Spleen (tissue), 11 donors: ENCODE results near the gene PARD6A. TPM values are rescaled to one million over a fixed set of nuclear protein-coding genes. Genes with fewer than 3 reads are reported as not detected.

Source experiments
- DNase-seq: peaks from one replicate; pipeline ENCODE4 v3.0.0-alpha.2; 2020
- H3K27ac ChIP-seq, 8 donors: fragments of 200-600 bp; sonication (generic) in 7 of 8; 1 replicate in 4 of 8; 2 replicates in 4 of 8; pipeline versions ENCODE4 v1.5.0 to v1.8.0; 2016 to 2021; ENCODE audit warnings: inconsistent platforms in 4 of 8, mild to moderate bottlenecking in 4 of 8, moderate library complexity in 1 of 8
- H3K27me3 ChIP-seq, 7 donors: fragments of 200-600 bp; sonication (generic) in 6 of 7; replicated peaks in 1 of 7; 1 replicate in 4 of 7; 2 replicates in 3 of 7; pipeline versions ENCODE4 v1.5.0 to v1.8.0; 2016 to 2021; ENCODE audit warnings: inconsistent platforms in 3 of 7, mild to moderate bottlenecking in 1 of 7
- H3K36me3 ChIP-seq, 6 donors: fragments of 200-600 bp; sonication (generic) in 5 of 6; 1 replicate in 4 of 6; 2 replicates in 2 of 6; pipeline versions ENCODE4 v1.5.0 to v1.8.0; 2016 to 2021; ENCODE audit warnings: inconsistent platforms in 2 of 6
- H3K4me1 ChIP-seq, 6 donors: fragments of 200-600 bp; sonication (generic) in 5 of 6; 1 replicate in 3 of 6; 2 replicates in 3 of 6; pipeline versions ENCODE4 v1.5.0 to v1.8.0; 2016 to 2021; ENCODE audit warnings: inconsistent platforms in 3 of 6
- H3K4me3 ChIP-seq, 8 donors: fragments of 200-600 bp; sonication (generic) in 7 of 8; 1 replicate in 4 of 8; 2 replicates in 4 of 8; pipeline versions ENCODE4 v1.5.0 to v1.8.0; 2016 to 2021; ENCODE audit warnings: inconsistent platforms in 4 of 8, mild to moderate bottlenecking in 4 of 8, moderate library complexity in 2 of 8
- H3K9me3 ChIP-seq, 8 donors: fragments of 200-600 bp; sonication (generic) in 7 of 8; 1 replicate in 4 of 8; 2 replicates in 4 of 8; pipeline versions ENCODE4 v1.5.0 to v1.8.0; 2016 to 2021; ENCODE audit warnings: inconsistent platforms in 4 of 8
- POLR2A ChIP-seq, 3 donors: fragments of 450-650 bp; IDR thresholded peaks; one replicate each; pipeline ENCODE4 v1.5.1; 2017; ENCODE audit warnings: antibody characterized with exemption in 3 of 3, mild to moderate bottlenecking in 1 of 3
- POLR2AphosphoS5 ChIP-seq, 3 donors: sonication (generic); formaldehyde crosslinking; IDR thresholded peaks; one replicate each; pipeline ENCODE4 v1.5.1; 2017; ENCODE audit warnings: antibody characterized with exemption in 3 of 3
- WGBS, 5 donors: extraction: QIAGEN DNeasy Blood & Tissue Kit in 3 of 5; methylation state at CpG; one replicate each; pipeline versions ENCODE4 v1.1.5 to v1.1.7; 2013 to 2018; 5-methylcytosine and 5-hydroxymethylcytosine counted together
- intact Hi-C: fragments of 100-400 bp; cut with DNase I; formaldehyde crosslinking; loops from one replicate; pipeline ENCODE4 v1.15.0; 2023; ENCODE audit warnings: low total_unique reads
- polyA plus RNA-seq, 3 donors: library from polyadenylated mRNA; stranded (reverse); fragments of 200-250 nt; gene quantifications; one replicate each; pipeline ENCODE4 v1.2.1, GENCODE V29; 2013
- total RNA-seq, 7 donors: library from RNA; depleted of rRNA in 3 of 7; stranded (reverse); fragments of >200 nt in 3 of 7; fragmentation: NEBNext Ultra II Directional in 4 of 7; extraction: Animal tissue kit (Norgen Biotek cat#: 25700) in 4 of 7; gene quantifications; one replicate each; pipeline versions ENCODE4 v1.1.0 to v1.2.1, GENCODE V29; 2016 to 2021
- TF ChIP-seq, protein P1 (sequence below), 11 experiments: fragments of 200-600 bp in 7 of 11; fragments of 450-650 bp in 4 of 11; sonication (generic) in 4 of 11; IDR thresholded peaks in 8 of 11; conservative IDR thresholded peaks in 3 of 11; 1 replicate in 7 of 11; 2 replicates in 4 of 11; pipeline versions ENCODE4 v1.4.0 to v1.8.0; 2016 to 2021; ENCODE audit warnings: antibody characterized with exemption in 11 of 11, inconsistent platforms in 4 of 11, mild to moderate bottlenecking in 1 of 11
- donor health status: healthy with polysubstance abuse.
- donor health status: DM: no; HTN: no; CAD: no; lungs with moderate emphysema.
- donor health status: DM: no; HTN: no; CAD: no.
- donor health status: Bipolar disorder and iron deficiency.
- donor health status: healthy.
- donor health status: DM: no; HTN: no; CAD: no.
- donor health status: DM: yes; HTN: yes; CAD: no.

The PARD6A gene
- total and polyA plus RNA-seq, 10 donors: 3.3 to 13.8 (median 6.7) TPM

DNA sequence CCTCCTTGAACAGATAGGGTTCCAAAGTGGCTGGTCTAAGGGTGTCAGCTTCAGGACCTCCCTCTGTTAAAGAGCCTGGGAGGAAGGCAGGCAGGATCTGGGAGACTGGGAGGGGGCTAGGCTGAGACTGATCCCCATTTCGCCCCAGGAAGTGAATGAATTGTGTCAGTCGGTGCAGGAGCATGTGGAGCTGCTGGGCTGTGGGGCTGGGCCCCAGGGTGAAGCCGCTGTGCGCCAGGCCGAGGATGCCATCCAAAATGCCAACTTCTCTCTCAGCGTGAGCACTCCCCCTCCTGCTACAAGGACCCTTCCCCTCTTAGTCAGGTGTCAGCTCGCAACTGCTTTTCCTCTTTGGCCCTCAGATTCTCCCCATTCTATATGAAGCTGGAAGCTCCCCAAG, 9.7 kb upstream of the PARD6A start:
- no peaks in the 10 kb centered on the region for H3K9me3 ChIP-seq
- peaks cover 0 to 96% (median 50%) of the 10 kb centered on the region in 6 donors for H3K36me3 ChIP-seq
- peaks cover 0 to 49% (median 7%) of the 10 kb centered on the region in 6 donors for H3K4me1 ChIP-seq
- H3K4me3 ChIP-seq: no peak overlapping the region
- no peak for DNase-seq
- peaks cover 0 to 87% (median 15%) of the 10 kb centered on the region in 7 donors for H3K27me3 ChIP-seq
- no peak overlapping the region for H3K27ac ChIP-seq
- intact Hi-C loops: no loop called here
- WGBS, 5 donors: 84 to 95% (median 89%) methylated on average over 4 to 7 of the region's 7 CpGs
- TF ChIP-seq POLR2A (IDR thresholded peaks at IDR 0.05): no peak
- TF ChIP-seq POLR2AphosphoS5 (IDR thresholded peaks at IDR 0.05): no peak
- TF ChIP-seq, protein P1, sequence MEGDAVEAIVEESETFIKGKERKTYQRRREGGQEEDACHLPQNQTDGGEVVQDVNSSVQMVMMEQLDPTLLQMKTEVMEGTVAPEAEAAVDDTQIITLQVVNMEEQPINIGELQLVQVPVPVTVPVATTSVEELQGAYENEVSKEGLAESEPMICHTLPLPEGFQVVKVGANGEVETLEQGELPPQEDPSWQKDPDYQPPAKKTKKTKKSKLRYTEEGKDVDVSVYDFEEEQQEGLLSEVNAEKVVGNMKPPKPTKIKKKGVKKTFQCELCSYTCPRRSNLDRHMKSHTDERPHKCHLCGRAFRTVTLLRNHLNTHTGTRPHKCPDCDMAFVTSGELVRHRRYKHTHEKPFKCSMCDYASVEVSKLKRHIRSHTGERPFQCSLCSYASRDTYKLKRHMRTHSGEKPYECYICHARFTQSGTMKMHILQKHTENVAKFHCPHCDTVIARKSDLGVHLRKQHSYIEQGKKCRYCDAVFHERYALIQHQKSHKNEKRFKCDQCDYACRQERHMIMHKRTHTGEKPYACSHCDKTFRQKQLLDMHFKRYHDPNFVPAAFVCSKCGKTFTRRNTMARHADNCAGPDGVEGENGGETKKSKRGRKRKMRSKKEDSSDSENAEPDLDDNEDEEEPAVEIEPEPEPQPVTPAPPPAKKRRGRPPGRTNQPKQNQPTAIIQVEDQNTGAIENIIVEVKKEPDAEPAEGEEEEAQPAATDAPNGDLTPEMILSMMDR (IDR thresholded peaks at IDR 0.05 in 8 of 11, conservative IDR thresholded peaks at IDR 0.05 in 3 of 11): no peak

- Histone ChIP-seq H3K27me3 (peaks cover 0 to 82% (median 11%) of the 10 kb centered on the region in 7 donors), H3K4me1 (peaks cover 0 to 40% (median 2%) of the 10 kb centered on the region in 6 donors), H3K9me3 (no peaks in the 10 kb centered on the region), H3K4me3 (no peak overlapping the region), H3K36me3 (peaks cover 0 to 96% (median 53%) of the 10 kb centered on the region in 6 donors), H3K27ac (no peak overlapping the region)
- intact Hi-C loops: no loop called here
- no peak for TF ChIP-seq POLR2A (IDR thresholded peaks at IDR 0.05)
- TF ChIP-seq POLR2AphosphoS5 (IDR thresholded peaks at IDR 0.05): no peak
- TF ChIP-seq, protein P1 (IDR thresholded peaks at IDR 0.05 in 8 of 11, conservative IDR thresholded peaks at IDR 0.05 in 3 of 11): no peak
- no peak for DNase-seq
- WGBS, 5 donors: 85 to 96% (median 91%) methylated on average over 4 of the region's 4 CpGs
Observed at GRCh38 chr16:67651847-67652246, 8.9 kb upstream of the PARD6A start.

DNA sequence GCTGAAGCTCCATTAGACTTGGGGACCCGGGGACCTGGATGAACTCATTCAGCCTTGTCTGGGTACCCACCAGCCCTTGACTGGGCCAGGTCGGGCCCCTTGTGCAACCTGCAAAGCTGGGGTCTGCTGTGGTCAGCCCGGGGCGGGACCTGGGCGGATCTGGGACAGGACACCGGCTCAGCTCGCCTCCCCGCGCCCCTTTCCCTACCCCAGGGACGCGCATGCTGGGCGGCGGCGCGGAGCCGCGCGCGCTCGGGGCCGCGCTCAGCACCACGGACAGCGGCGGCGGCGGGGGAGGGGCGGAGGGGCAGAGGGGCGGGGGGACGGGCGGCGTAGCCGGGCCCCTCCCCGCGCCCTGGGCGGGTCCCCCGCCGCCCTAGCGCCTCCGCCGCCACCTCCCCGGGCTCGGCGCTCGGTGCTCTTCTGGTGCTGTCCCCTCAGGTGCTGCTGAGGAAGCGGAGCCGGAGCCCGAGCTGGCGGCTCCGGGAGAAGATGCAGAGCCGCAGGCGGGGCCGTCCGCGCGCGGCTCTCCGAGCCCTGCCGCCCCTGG, 8.1 kb upstream of the PARD6A start:
- peaks cover 0 to 38% (median 2%) of the 10 kb centered on the region in 6 donors for H3K4me1 ChIP-seq
- peak overlapping the region in 4 of 8 donors; percentile 19 to 46 (median 26) for H3K4me3 ChIP-seq
- peaks cover 0 to 96% (median 54%) of the 10 kb centered on the region in 6 donors for H3K36me3 ChIP-seq
- no peak overlapping the region for H3K27ac ChIP-seq
- H3K27me3 ChIP-seq: peaks cover 0 to 74% (median 11%) of the 10 kb centered on the region in 7 donors
- 36 to 72% (median 61%) methylated on average over 25 to 59 of the region's 59 CpGs for WGBS, 5 donors
- no peak for TF ChIP-seq POLR2A (IDR thresholded peaks at IDR 0.05)
- TF ChIP-seq, protein P1 (IDR thresholded peaks at IDR 0.05 in 8 of 11, conservative IDR thresholded peaks at IDR 0.05 in 3 of 11): no peak
- TF ChIP-seq POLR2AphosphoS5 (IDR thresholded peaks at IDR 0.05): no peak
- intact Hi-C loops: no loop called here
- no peak for DNase-seq
- no peaks in the 10 kb centered on the region for H3K9me3 ChIP-seq

- peak overlapping the region in 5 of 8 donors; percentile 13 to 46 (median 19) for H3K4me3 ChIP-seq
- 50 to 74% (median 61%) methylated on average over 49 to 68 of the region's 68 CpGs for WGBS, 5 donors
- peaks cover 0 to 68% (median 11%) of the 10 kb centered on the region in 7 donors for H3K27me3 ChIP-seq
- TF ChIP-seq POLR2AphosphoS5 (IDR thresholded peaks at IDR 0.05) (peak in 1 of 3 donors; percentile 40), POLR2A (IDR thresholded peaks at IDR 0.05) (no peak)
- H3K27ac ChIP-seq: no peak overlapping the region
- no peak for DNase-seq
- peaks cover 0 to 96% (median 58%) of the 10 kb centered on the region in 6 donors for H3K36me3 ChIP-seq
- intact Hi-C loops: no loop called here
- no peaks in the 10 kb centered on the region for H3K9me3 ChIP-seq
- H3K4me1 ChIP-seq: peaks cover 0 to 38% (median 4%) of the 10 kb centered on the region in 6 donors
Observed at GRCh38 chr16:67653128-67653788, 7.5 kb upstream of the PARD6A start.
